GM15510 (cell line): ENCODE results near the gene APRT.

Experiments used
- POLR2A ChIP-seq: IDR thresholded peaks from 3 replicates; pipeline ENCODE4 v1.6.1; 2011; ENCODE audit warnings: borderline replicate concordance; ENCODE audit not compliant: insufficient read length; ENCODE audit errors: extremely low read depth

The APRT gene

DNA sequence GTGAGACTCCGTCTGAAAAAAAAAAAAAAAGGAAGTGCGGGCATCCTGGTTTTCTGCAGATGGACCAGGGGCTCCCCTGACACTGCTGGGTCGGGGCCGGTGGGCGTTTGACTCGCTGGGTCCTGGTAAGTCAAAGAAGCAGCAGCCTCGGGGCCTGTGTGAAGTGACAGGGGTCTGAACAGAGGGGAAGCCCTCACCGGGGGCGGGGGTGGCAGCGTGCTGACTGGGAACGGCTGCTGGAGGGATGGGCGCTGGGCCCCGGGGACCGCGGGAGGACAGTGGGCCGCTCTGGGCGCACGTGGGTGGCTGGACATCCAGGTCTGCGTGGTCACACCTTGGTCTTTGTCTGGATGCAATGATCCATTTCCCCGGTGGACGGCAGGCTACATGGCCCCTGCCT, 36.8 kb upstream of the APRT start:
- TF ChIP-seq POLR2A = no peak

DNA sequence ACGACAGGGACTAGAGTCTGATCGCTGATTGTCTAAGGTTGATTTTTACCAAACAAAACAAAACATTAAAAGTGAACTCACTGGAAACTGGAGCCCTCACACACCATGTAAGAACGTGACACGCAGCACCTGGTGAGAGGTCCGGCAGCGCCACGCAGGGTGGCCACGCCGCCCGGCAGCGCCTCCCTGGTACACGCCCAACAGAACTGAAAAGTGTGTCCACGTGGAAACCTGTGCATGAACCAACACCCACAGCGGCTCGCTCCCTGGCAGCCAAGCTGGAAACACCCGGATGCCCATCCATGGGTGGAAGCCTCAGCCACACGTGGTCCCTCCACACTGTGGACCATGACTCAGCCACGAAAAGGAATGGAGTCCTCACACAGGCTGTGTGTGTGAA, 35.9 kb upstream of the APRT start:
- TF ChIP-seq POLR2A = no peak

DNA sequence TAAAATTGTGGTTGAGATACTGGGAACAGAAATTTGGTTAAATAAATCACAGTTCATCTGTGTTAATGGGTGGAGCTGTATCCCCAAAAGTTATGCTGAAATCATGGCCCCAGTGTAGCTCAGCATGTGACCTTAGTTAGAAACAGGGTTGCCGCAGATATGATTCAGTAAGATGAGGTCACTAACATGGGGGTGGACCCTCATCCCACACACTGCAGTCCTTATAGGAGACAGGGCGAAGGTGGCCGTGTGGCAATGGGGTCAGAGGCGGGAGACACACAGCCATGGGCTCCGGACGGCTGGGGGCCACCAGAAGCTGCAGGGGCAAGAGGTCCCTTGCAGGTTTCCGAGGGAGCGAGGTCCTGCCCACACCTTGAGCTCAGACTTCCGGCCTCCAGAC, 34.4 kb upstream of the APRT start:
- TF ChIP-seq POLR2A = no peak

DNA sequence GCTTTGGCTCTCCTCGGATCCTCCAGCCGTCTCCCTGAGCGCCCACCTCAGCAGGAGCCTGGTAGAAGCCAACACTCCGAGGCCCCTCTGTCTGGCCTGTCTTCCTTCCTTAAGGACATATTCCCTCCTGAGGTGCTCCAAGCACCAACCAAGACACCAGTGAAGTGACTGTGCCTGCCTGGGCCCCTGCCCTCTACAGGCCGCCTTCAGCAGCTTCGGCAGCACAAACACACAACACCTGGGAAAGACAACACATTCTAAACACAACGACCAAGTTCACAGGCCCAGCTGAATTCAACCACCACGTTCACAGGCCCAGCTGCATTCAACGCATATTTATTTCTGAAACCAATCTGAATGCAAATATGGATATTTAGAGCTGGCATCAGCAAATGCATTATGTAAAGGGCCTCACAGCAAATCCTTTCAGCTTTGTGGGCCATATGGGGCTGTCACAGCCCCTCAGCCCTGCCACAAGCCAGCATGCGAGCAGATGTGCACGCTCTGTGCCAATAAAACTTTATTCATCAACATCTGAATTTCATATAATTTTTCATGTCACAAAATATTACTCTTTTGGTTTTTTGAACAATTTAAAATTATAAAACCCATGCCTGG, 32.8 kb upstream of the APRT start:
- no peak for TF ChIP-seq POLR2A

DNA sequence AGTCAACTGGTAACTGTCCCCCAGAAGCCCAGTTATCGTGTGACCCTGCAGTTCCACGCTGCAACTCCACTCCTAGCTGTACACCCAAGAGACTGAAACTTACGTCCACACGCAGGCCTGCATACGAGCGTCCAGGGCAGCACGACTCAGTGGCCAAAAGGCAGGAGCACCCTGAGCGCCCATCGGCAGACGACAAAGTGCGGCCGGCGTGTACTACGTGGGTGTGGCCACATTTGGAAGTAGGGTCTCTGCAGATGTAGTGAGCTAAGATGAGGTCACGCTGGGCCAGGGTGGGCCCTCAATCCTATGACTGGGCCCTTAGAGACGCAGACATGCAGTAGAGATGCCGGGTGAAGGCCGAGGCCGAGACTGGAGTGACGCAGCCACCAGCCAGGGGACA, 31.5 kb upstream of the APRT start:
- no peak for TF ChIP-seq POLR2A

DNA sequence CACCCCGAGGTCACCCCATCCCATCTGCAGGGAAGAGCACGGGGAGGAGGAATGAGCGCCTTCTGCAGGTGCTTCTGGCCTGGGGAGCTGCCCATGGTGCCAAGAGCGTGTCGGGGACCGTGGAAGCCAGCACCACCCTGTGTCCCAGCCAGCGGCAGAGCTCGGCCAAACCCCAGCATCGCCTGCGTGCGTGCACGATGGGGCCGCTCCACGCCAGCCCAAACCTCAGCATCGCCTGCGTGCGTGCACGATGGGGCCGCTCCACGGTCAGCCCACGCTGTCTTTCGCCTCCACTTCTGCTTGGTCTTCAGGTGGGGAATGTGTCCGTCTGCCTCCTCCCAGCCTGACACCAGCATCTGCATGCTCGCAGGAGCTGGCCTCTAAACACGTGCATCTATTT, 31.1 kb upstream of the APRT start:
- no peak for TF ChIP-seq POLR2A

DNA sequence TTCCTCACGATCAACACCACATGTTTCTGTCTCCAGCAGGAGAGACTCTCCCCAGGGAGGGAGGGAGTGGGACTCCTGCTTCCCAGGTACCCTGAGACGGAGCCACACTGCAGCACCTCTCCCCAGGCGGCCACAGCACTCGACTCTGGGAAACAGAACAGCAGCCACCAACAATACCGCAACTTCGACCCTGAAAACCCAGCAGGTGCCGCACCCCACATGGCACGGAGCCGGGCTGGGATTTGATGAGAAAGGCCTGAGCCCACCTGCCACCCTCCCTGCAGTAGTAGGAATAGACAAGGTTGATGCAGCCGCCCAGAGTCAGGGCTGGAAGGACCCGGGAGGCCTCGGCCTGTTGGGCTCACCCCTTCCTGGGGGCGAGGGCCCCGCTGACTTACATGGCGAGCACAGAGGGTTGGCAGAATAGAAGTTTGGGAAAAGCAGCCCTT, 30.6 kb upstream of the APRT start:
- TF ChIP-seq POLR2A = no peak

DNA sequence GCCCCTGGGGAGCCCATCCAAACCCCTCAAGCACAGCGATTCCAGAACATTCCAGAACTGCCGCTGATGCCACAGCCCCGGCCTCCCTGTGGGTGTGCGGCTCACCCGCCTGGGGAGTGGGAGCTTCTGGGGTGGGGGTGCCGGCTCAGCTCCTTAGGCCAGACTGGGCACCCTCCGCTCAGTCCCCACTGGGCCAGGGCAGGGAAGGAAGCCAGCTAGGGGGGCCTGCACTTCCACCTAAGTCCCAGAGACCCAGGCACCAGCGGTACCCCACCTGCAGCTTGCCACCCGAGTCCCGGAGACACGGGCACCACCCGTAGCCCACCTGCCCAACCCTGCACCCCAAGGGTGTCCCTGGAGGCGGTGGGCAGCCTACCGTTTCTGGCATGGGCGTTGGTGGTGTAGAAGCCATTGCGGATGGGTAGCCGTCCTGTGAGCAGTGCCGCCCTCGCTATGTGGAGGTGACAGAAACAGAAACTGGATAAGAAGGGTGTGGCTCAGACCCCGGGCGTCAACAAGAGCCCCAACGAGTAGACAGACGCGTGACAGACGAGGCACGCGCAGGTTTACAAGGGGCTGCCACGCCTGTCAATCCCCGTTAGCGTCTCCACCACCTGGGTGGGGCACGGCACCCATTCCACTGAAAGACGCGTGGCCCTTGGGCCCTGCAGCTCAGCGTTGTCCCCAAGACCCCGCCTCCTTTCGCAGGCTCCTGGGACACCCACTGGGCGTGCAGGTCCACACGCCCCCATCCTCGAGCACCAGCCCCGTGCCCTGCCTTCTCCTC, 30.0 kb upstream of the APRT start:
- no peak for TF ChIP-seq POLR2A

DNA sequence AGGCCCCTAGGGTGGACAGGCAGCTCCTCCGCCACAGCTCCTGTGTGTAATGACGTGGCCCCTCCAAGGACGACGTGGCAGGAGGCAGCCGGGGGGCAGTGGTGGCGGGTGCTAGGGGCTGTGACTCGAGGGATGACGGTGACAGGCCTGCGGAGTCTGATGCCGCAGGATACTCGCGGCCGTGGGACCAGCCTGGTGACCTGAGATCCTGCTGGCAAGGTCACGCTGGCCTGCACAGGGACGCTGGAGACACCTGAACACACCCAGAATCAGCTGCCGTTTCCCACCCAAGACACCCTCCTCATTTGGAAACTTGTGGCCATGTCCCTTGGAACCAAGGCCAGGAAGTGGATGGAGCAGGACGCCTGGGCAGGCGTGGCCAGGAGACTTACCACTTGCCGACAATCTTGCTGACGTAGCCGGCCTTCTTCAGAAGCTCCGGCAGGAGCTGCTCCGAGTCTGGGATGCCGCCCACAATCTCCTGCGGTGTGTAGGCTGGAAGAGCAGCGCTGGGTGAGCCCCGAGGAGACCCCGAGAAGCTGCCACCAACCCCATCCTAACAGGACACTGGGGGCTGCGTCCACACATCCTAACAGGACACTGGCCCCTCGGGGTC, 29.0 kb upstream of the APRT start:
- TF ChIP-seq POLR2A = no peak

DNA sequence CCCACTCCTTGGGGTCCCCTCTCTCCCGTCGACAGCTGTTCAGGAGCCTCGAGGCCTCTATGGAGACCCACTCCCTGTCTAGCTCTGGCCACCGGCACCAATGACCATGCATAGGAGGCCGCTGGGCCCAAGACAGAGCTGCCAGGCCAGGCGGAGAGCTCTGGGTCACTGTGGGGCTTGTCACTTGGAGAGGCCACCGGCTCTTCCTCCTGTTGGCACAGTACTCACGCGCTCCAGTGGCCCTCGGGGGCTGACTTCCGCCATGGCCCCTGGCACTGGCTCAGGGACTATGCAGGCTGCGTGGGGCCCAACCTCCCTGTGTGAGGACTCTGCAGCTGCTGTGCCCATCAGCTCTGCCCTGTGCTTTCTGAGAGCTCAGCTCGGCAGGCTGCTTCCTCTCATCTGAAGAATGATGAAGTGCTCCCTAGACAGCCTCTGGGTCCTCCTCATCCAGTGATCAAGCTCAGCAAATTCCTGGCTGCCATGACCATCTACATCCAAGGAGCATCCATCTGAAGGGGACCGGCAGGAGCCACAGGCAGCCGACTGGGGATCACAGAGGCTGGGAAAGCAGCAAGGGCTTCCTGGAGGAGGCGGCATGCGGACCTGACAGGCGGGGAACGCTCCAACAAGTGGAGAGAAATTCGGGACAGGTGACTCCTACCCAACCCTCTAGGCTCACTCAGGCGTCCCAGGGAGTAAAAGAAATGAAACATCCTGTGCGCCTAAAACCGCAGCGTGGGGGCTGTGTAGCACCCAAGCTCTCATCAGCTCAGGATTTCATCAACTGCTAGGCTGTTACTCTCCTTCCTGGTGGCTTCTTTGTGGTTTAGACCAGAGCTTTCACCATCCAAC, 28.2 kb upstream of the APRT start:
- no peak for TF ChIP-seq POLR2A

DNA sequence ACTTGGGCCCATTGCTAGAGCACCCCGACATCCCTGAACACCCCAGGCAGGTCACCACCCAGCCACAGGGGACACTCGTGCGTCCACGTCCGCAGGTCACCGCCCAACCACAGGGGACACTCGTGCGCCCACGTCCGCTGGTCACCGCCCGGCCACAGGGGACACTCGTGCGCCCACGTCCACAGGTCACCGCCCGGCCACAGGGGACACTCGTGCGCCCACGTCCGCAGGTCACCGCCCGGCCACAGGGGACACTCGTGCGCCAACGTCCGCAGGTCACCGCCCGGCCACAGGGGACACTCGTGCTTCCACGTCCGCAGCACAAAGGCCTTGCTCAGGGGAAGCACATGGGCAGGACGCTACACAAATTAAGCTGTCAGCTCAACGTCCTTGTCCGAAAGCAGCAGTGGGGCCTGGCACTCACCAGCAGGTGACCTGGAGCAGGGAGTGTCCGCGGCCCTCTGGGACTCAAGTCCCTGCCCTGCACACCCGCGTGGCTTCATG, 27.4 kb upstream of the APRT start:
- no peak for TF ChIP-seq POLR2A

DNA sequence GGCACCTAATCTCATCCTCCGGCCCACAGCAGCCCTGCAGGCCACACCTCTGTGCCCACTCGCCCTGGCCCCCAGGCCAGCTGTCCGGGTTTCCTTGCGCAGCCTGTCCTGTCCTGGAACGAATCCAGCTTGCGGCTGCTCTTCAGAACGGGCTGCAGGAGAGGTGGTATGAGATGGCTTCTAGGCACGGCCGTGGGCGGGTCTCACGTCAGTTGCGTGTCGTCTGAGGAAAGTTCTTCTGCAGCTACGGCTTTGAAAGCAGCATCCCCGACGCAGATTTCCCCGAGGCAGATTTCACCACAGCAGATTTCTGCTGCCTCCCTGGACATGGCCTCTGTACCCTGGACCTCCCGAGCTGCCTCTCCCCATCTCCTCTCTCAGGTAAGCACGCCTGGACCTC, 26.8 kb upstream of the APRT start:
- TF ChIP-seq POLR2A = no peak

DNA sequence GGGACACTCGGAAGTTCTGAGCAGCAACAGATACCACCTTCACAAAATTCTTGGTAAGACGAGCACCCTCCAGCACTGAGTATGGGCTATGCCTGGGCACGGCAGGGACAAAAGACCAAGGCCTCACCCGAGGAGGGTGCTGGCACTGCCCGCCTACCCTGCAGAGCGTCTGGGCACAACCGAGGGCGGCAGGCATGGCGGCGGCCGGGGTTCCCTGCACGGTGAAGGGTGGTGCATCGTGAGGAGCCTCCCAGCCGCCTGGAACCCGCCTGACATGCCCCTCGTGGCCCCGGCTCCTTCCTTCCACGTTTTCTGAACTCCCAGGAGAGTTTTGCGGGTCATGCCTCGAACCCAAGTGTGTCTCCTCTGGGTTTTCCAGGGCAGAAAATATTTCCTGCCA, 26.1 kb upstream of the APRT start:
- TF ChIP-seq POLR2A = no peak

DNA sequence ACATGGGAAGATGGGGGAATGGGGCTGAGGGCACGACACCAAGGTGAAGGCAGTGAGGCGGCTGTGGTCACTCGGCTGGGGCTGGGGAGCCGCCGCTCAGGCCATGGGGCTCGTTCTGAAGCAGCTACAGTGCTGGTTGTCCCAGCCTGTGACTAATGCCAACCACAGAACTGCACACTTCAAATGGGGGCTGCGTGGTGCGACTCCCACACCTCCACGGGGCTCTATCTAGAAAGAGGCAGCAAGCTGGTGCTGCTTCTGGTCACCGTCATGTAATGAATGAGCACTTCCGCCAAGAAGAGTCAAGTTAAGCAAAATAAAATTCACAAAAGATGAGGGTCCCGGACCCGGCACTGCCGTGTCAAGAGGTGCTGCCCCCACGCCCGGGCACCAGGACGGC, 25.1 kb upstream of the APRT start:
- TF ChIP-seq POLR2A = no peak

DNA sequence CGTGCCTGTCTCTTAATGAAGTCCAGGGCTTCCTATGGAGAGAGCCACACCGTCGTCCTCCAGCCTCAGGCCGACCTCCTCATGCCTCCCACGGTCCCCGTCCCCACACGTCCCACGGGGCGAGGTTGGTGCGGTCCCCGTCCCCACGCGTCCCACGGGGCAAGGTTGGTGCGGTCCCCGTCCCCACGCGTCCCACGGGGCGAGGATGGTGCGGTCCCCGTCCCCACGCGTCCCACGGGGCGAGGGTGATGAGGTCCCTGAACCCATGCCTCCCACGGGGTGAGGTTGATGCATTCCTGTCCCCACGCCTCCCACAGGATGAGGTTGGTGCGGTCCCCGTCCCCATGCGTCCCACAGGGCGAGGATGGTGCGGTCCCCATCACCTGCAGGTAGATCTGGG, 24.1 kb upstream of the APRT start:
- no peak for TF ChIP-seq POLR2A
